SKM-1 treated with dmso at 0.1 percent for 144 hours (cell line): Measurements from ENCODE around the gene TSPAN13.

ENCODE experiments used
- DNase-seq: peaks from one replicate; lab custom pipeline; 2025; ENCODE audit not compliant: unreplicated experiment; lab: John Stamatoyannopoulos, UW

TSPAN13 gene

DNA sequence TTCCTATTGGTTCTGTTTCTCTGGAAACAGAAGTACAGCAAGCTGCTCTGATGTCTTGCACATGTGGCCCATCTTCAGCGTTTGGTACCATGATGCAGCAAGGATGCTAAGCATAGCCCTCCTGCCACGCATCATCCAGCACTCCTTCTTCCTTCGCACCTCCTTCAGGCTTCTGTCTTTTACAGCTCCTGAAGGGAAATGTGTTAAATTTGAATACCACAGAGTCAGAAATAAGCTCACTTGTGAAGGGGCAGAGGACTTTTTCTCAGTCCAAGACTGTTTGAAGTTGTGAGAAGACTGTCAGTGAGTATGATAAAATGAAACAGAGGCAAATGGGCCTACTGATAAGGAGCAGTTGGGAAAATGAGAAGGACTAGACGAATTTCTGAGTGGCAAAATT lies 20.7 kb downstream of the TSPAN13 start:
- no peak for DNase-seq

DNA sequence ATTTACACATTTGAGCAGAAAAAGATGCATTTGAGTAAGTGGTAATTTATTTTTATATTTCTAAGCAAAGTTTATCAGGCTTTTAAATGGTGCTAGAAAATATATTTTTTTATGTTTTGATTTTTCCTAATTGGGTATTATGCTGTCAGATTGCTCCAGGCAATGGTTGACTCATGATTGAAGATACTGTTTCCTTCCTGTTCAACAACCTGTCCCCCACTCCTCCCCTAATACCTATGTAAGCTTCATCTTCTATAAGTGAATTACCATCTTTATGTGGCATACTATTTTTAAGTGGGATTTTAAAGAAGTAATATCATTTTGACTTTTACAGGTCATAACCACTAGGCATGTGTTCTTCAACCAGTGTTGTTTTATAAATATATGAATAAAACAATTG lies 21.4 kb downstream of the TSPAN13 start:
- DNase-seq, result no peak

DNA sequence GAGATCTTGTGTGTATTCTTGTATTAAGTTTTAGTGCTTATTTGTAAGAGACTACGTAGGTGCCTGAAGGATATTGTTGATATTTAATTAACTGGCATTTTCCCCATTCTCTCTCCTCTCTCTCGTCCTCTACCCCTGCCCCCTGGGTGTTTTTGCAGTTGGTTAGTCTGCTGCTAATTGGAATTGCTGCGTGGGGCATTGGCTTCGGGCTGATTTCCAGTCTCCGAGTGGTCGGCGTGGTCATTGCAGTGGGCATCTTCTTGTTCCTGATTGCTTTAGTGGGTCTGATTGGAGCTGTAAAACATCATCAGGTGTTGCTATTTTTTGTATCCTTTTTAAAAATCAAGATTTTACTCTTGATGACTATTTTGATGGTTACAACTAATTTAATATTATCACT lies 22.5 kb downstream of the TSPAN13 start:
- no peak for DNase-seq

DNA sequence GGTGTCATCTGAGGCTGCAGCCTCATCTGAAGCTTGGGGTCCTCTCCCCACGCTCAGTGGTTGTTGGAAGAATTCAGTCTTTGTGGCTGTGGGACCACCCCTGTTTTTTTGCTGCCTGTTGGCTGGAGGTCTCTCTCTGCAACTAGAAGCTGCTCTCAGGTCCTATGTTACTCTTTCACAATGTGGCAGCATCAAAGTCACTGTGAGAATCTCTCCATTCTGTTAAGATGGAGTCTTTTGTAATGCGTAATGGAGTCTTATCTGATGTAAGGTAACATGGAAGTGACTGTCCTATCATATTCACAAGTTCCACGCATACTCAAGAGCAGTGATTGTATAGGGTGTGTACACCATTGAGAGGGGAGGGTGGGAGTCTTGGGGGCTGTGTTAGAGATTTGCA lies 24.9 kb downstream of the TSPAN13 start:
- no peak for DNase-seq

- DNase-seq, result no peak
These were observed 25.5 kb downstream of the TSPAN13 start for GRCh38 chr7:16779051-16779450.

- no peak for DNase-seq
These were observed 27.0 kb downstream of the TSPAN13 start for GRCh38 chr7:16780596-16780995.

- no peak for DNase-seq
These were observed 31.8 kb downstream of the TSPAN13 start for GRCh38 chr7:16785321-16785720.

- no peak for DNase-seq
These were observed 32.3 kb downstream of the TSPAN13 start for GRCh38 chr7:16785846-16786245.

- DNase-seq, result no peak
These were observed 32.7 kb downstream of the TSPAN13 start for GRCh38 chr7:16786257-16786656.

DNA sequence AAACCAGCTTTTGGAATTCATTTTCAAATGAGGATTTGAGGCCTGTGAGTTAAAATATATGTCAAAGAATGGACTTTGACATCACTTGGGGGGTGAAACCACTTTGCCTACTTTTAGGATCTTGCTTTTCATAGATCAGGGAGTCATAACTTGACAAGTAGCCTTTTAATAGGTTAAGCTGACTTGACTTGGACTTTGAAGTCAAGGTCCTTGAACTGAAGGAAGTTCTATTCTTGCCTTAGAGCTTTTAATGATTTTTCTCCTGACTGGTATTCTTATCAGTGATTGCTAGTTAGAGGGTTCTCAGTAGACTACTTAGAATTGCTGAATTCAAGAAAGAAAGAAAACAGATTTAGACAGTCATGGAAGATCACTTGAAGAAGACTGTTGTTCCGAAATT lies 33.6 kb downstream of the TSPAN13 start:
- DNase-seq, result no peak

DNA sequence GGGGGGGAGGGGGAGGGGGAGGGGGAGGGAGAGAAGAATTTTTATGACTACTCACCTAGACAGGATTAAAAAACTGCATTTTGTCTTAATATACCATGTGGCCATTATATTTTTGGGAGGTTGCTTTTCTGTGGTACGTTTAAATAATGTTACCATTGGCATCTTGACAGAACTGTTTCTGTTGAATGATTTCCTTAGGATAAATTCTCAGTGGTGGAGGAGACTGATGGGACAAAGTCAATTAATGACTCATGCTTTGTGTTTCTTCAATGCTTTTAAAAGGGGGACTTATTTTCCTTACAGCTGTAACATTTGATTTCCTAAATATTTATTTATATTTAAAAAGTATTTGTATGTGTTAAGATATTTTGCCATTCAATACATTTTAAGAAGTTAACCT lies 37.5 kb downstream of the TSPAN13 start:
- no peak for DNase-seq

DNA sequence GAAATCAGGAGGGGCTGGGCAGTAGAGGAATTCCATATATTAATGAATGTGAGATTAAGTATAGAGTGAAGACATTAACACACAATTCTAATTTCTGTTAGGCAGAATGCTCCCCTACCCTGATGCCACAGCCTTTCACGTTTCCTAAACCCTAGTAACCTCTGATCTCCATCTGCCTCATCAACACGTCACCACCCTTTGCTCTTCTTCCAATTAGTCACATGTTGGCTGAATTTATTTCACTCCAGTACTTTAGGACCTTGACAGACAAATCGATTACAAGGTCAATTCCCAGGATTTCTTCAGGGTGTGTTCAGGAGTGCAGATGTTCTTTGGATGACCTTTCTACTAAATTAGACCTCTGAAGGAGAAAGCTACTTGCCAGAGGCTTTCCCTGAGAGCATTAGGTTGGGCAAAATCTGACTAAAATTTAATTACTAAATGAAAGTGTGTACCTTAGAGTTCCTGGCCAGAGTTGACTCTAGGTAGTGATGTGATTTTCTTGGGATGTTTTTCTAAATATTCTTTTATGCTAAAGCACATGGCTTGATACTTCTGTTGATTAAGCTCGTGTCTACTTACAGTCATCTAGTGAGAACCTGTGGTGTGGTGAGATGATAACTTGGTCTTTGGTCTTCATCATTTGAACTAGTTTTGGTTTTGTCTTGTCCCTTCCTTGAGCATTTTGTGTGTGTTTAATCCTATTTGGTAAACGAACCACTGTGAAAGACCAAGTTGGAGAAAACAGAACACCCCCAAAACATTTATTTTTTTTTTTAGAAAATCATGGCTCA lies 38.5 kb downstream of the TSPAN13 start:
- no peak for DNase-seq

- DNase-seq, result no peak
These were observed 41.4 kb downstream of the TSPAN13 start for GRCh38 chr7:16794986-16795385.

GRCh38 chr7:16795624-16796023 lies 42.1 kb downstream of the TSPAN13 start:
- no peak for DNase-seq

DNA sequence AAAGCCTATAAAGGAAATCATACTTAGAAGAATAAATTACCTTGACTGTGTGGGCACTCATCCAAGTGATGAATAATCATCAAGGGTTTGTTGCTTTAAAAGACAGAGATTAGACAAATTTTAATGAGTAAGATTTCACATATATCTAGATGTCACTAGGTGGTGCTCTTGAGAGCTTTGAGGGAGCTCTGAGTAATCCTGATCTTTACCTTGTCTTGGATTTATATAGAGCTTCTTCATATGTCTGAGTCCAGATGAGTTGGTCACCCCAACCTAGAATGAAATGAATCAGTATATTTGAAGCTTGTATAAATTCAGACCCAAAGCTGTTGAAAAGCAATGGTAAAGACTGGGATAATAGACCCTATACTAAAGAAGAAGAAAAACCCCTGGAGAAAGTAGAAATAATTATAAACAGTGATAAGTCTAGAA lies 47.6 kb downstream of the TSPAN13 start:
- DNase-seq, result peak; percentile 78

DNA sequence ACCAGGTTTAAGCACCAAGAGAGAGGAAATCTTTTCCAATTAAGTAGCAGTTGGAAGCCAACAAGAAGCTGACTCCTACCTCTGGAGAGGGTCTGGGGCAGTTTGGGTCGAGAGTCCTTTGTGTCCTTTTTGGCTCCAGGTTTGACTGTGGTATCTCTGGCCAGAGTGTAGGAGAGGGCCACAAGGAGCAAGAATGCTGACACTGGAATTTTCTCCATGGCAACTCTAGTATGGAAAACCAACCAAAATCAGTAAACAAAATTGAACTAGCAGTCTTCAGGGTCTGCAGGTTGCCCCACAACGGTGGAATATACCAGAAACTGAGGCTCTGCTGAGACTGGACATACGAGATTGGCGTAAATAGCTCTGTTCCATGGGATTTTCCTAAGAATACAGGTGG lies 48.0 kb downstream of the TSPAN13 start:
- no peak for DNase-seq

GRCh38 chr7:16803125-16803524 lies 49.6 kb downstream of the TSPAN13 start:
- no peak for DNase-seq

- no peak for DNase-seq
These were observed 50.5 kb downstream of the TSPAN13 start for GRCh38 chr7:16803881-16804673.

GRCh38 chr7:16804674-16805439 lies 51.3 kb downstream of the TSPAN13 start, which contains the start of gene AGR2:
TSS of gene AGR2 (minus strand) at chr7:16804999. CDS start at chr7:16801796, 3,203 bp downstream.
- DNase-seq, result no peak

DNA sequence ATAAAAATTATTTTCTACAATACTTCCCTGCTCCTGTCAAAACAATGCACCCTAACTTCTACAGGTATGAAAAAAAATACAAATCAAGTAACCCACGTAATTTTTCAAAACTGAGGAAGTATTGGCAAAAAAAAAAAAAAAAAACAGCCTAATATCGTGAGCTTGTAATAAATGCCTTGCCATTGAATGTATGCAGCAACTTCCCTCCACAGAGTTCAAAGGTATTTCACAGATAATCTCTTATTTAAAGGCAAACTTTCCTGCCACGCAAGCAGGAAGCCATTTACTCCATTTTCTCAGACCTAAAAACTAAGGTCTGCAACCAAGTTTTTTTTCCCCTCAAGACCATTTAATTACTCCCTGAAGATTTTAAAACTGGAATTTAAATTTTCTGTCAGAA lies 51.9 kb downstream of the TSPAN13 start:
- DNase-seq, result no peak

GRCh38 chr7:16810112-16810511 lies 56.6 kb downstream of the TSPAN13 start:
- no peak for DNase-seq

DNA sequence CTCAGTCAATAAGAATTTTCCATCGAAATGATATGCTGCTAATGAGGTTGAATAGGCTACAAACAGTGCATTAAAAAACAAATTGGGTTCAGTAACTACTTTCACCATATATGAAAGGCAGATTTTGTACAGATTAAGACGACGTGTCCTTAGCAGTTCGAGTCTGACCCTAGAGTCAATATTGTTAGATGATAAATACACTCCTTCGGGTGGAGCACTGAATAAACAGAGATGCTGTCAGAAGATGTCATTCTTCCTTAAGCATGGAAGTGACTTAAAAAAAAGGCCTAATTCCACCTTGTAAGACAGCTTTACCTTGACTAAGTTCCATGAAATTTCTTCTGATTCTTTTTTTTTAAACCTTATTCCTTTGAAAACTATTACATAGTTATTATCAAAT lies 57.0 kb downstream of the TSPAN13 start:
- DNase-seq, result no peak
